Measurements from ENCODE around the gene DDX39B. TPM values are rescaled to one million over a fixed set of nuclear protein-coding genes. Genes with fewer than 3 reads are reported as not detected.

The DDX39B gene
- total and polyA plus RNA-seq, 9 of the 15 experiments (the other 6 are each of a cell fraction or from before 2014, with no cell fraction given), result 479 to 869 (median 592) TPM

DNA sequence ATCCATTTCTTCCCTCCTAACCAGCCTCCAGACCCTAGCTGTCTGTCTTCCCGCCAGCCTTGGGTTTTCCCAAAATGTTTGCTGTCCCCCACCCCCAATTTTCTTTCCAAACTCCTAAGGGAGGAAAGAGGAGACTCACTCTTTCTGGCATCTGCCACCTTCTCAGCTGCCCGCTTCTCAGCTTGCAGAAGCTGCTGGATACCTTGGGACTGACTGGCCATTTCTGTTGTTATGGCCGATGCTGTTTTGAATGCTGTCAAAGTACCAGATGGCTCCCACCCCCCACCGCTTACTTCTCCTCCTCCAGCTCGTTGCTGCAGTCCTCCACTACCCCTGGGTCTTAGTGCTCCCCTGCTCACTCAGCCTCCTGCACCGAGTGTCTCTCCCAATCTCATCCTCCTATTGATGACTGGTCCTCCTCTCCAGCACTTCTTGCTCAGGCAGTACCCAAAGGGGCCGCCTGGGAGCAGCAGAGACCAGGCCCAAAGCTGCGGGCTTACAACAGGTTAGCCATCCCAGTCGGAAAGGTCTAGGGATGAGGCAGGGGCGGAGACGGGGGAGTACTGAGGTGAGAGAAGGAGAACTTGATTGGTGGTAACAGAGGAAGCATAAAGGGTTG lies 4.6 kb upstream of the DDX39B start, which contains the start of gene ATP6V1G2 (continued):
- peak; percentile 30 for TF ChIP-seq TBP (optimal IDR thresholded peaks at IDR 0.05; ENCODE audit: low read depth, low read length)
- TF ChIP-seq BHLHE40 (IDR thresholded peaks at IDR 0.05; ENCODE audit: low read length), result peak; percentile 42; the same call in 1 of the 2 replicates
- TF ChIP-seq, protein P1, sequence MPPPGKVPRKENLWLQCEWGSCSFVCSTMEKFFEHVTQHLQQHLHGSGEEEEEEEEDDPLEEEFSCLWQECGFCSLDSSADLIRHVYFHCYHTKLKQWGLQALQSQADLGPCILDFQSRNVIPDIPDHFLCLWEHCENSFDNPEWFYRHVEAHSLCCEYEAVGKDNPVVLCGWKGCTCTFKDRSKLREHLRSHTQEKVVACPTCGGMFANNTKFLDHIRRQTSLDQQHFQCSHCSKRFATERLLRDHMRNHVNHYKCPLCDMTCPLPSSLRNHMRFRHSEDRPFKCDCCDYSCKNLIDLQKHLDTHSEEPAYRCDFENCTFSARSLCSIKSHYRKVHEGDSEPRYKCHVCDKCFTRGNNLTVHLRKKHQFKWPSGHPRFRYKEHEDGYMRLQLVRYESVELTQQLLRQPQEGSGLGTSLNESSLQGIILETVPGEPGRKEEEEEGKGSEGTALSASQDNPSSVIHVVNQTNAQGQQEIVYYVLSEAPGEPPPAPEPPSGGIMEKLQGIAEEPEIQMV (tag; conservative IDR thresholded peaks at IDR 0.05; ENCODE audit: low read depth), result no peak
- TF ChIP-seq YY1 (IDR thresholded peaks at IDR 0.05; ENCODE audit: borderline replicate concordance in 1 of 3, control insufficient read depth in 1 of 3, extremely low read depth in 1 of 3, insufficient read depth in 3 of 3, insufficient read length in 1 of 3, insufficient replicate concordance in 2 of 3, low read depth in 1 of 3, low read length in 2 of 3), result peak in 2 of 3 experiments; percentile 46 to 54
- TF ChIP-seq ZNF354B (CRISPR knock-in tag; IDR thresholded peaks at IDR 0.05), result no peak
- TF ChIP-seq, protein P2, sequence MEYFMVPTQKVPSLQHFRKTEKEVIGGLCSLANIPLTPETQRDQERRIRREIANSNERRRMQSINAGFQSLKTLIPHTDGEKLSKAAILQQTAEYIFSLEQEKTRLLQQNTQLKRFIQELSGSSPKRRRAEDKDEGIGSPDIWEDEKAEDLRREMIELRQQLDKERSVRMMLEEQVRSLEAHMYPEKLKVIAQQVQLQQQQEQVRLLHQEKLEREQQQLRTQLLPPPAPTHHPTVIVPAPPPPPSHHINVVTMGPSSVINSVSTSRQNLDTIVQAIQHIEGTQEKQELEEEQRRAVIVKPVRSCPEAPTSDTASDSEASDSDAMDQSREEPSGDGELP (CRISPR knock-in tag; IDR thresholded peaks at IDR 0.05; ENCODE audit: borderline replicate concordance), result peak; percentile 39; the same call in 1 of the 2 replicates
- TF ChIP-seq, protein P3, sequence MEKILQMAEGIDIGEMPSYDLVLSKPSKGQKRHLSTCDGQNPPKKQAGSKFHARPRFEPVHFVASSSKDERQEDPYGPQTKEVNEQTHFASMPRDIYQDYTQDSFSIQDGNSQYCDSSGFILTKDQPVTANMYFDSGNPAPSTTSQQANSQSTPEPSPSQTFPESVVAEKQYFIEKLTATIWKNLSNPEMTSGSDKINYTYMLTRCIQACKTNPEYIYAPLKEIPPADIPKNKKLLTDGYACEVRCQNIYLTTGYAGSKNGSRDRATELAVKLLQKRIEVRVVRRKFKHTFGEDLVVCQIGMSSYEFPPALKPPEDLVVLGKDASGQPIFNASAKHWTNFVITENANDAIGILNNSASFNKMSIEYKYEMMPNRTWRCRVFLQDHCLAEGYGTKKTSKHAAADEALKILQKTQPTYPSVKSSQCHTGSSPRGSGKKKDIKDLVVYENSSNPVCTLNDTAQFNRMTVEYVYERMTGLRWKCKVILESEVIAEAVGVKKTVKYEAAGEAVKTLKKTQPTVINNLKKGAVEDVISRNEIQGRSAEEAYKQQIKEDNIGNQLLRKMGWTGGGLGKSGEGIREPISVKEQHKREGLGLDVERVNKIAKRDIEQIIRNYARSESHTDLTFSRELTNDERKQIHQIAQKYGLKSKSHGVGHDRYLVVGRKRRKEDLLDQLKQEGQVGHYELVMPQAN (IDR thresholded peaks at IDR 0.05; ENCODE audit: borderline replicate concordance), result no peak
- peak; percentile 29; the same call in 1 of the 2 replicates for TF ChIP-seq ZBTB7A (IDR thresholded peaks at IDR 0.05; ENCODE audit: borderline replicate concordance, control insufficient read depth, low read depth, low read length)
- TF ChIP-seq ZNF551 (CRISPR knock-in tag; IDR thresholded peaks at IDR 0.05), result no peak
- TF ChIP-seq CCNT2 (IDR thresholded peaks at IDR 0.05; ENCODE audit: borderline replicate concordance, extremely low read depth, insufficient read length, low read depth, low read length), result no peak
- no peak for TF ChIP-seq HDAC6 (IDR thresholded peaks at IDR 0.05; ENCODE audit: low read depth, low read length)
- 0 out of 4 replicates have a peak, but pooled peaks of 1 of the 2 experiments have one; percentile 26 for TF ChIP-seq SRF (CRISPR knock-in tag; IDR thresholded peaks at IDR 0.05)
- TF ChIP-seq ELF1 (tag; IDR thresholded peaks at IDR 0.05), result no peak
- TF ChIP-seq ESRRA (IDR thresholded peaks at IDR 0.05; ENCODE audit: borderline replicate concordance, low read depth), result peak; percentile 53; the same call in 1 of the 2 replicates
- TF ChIP-seq, protein P4, sequence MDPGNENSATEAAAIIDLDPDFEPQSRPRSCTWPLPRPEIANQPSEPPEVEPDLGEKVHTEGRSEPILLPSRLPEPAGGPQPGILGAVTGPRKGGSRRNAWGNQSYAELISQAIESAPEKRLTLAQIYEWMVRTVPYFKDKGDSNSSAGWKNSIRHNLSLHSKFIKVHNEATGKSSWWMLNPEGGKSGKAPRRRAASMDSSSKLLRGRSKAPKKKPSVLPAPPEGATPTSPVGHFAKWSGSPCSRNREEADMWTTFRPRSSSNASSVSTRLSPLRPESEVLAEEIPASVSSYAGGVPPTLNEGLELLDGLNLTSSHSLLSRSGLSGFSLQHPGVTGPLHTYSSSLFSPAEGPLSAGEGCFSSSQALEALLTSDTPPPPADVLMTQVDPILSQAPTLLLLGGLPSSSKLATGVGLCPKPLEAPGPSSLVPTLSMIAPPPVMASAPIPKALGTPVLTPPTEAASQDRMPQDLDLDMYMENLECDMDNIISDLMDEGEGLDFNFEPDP (CRISPR knock-in tag; IDR thresholded peaks at IDR 0.05), result no peak
- TF ChIP-seq, protein P5, sequence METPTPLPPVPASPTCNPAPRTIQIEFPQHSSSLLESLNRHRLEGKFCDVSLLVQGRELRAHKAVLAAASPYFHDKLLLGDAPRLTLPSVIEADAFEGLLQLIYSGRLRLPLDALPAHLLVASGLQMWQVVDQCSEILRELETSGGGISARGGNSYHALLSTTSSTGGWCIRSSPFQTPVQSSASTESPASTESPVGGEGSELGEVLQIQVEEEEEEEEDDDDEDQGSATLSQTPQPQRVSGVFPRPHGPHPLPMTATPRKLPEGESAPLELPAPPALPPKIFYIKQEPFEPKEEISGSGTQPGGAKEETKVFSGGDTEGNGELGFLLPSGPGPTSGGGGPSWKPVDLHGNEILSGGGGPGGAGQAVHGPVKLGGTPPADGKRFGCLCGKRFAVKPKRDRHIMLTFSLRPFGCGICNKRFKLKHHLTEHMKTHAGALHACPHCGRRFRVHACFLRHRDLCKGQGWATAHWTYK (CRISPR knock-in tag; IDR thresholded peaks at IDR 0.05), result no peak
- peak in 1 of 2 experiments; percentile 84; a peak in 2 of 4 replicates for TF ChIP-seq KDM1A (IDR thresholded peaks at IDR 0.05)
- TF ChIP-seq SMAD3 (CRISPR knock-in tag; conservative IDR thresholded peaks at IDR 0.05), result no peak
- TF ChIP-seq CCAR2 (IDR thresholded peaks at IDR 0.05; ENCODE audit: low read depth, low read length), result no peak
